ENCODE data around the gene TDRD7. TPM values are rescaled to one million over a fixed set of nuclear protein-coding genes. Genes with fewer than 3 reads are reported as not detected.

TDRD7 gene
- total RNA-seq, 1 experiment from 2014 or later, result 15.4 TPM

DNA sequence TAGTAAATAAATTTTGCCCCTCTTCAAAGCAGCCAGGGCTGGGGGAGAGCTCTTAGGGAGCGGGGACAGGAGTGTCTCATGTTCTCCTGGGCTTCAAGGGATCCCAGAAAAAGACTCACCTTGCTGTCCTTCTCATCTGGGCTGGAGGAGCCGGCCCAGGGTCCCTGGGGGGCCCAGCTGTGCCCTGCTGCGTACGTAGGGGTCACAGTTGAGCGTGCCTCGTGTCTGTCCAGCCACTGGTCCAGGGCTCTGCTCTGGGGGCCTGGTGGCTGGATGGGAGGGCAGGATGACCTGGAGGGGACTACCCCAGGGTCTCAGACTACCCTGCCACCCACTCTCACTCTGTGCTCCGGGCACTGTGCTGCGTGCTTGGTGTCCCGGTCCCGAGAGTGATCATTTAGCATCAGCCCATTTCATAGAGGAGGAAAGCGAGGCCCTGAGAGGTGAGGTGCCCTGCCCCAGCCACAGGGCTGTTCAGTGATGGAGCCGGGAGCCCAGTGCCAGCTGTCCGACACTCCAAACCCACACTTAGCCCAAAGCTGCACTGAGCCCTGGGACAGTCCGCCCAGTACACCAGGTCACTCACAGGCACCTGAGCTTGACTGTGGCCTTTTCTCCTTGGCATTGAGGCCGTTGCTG lies 26.2 kb upstream of the TDRD7 start:
- DNase-seq (ENCODE audit: low read depth), result no peak
- in situ Hi-C loops (cut with HindIII; ENCODE audit: low pct_unique_long_range_greater_than_20kb, low sequenced_read_pairs), result no loop called here

DNA sequence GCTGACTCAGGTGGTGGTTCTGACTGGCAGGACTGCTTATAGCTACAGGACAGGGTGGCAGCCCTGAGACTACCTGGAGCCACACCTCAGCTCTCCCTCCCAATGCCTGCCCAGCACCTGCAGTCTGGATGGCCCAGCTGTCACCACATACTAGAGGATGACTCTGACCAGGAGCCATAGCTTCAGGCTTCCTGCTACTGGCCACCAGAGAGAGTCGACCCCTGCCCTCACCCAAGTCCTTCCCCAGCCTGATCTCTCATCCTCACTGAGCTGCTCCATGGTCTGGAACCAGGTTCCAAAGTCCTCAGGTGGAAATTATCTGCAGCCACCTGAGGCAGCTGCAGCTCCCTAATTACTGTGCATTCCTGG lies 25.6 kb upstream of the TDRD7 start:
- in situ Hi-C loops (cut with HindIII; ENCODE audit: low pct_unique_long_range_greater_than_20kb, low sequenced_read_pairs), result no loop called here
- DNase-seq (ENCODE audit: low read depth), result peak; percentile 49

DNA sequence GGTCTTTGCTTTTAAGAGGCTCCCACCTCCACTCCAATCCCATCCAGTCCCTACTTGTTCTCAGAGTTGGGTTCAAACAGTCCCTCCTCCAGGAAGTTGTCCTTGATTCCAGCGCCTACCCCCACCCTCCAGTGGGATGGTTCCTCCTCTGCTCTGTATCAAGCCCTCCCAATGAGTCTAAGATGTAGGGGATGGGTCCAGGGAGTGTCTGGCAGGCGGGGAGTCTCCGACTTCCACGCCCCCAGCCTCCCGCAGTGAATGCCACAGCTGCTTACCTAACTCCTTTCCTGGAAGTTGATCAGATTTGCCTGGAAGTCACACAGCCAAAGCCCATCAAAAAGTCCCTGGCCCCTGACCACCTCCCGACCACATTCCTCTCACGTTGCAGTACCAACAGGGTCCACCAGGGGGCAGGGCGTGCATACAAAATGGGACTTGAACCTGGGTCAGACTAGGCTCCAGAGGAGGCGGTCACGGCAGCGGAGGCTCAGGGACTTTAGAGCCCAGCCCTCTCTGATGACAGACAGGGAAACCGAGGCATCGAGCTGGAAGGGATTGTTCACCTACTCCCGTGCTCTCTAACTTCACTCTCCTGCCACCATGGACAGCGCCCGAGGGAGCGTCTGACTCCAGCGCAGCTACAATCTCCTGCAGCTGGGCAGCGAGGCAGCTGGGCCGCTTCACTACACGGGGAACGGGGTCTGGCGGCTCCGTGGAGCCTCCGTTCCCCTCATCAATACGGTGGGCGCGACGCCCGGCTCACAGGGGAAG lies 25.0 kb upstream of the TDRD7 start:
- in situ Hi-C loops (cut with HindIII; ENCODE audit: low pct_unique_long_range_greater_than_20kb, low sequenced_read_pairs), result no loop called here
- DNase-seq (ENCODE audit: low read depth), result peak; percentile 49

DNA sequence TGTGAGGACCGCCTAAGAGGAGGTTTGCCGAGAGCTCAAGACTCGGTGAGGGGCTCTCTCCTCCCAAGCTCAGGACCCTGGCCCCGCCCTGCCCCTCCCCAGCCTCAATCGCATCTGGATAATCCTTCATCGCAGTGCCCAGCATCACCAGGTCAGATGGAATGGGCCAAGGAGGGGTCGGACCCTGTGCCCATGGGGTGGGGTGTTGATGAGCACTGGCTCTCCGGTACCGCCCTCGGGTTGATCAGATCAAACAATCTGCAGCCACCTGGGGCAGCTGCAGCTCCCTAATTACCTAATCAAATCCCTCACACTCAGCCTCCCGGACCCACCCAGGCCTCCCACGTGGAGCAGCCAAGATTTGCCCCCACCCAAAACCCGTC lies 24.4 kb upstream of the TDRD7 start:
- in situ Hi-C loops (cut with HindIII; ENCODE audit: low pct_unique_long_range_greater_than_20kb, low sequenced_read_pairs), result no loop called here
- DNase-seq (ENCODE audit: low read depth), result no peak

DNA sequence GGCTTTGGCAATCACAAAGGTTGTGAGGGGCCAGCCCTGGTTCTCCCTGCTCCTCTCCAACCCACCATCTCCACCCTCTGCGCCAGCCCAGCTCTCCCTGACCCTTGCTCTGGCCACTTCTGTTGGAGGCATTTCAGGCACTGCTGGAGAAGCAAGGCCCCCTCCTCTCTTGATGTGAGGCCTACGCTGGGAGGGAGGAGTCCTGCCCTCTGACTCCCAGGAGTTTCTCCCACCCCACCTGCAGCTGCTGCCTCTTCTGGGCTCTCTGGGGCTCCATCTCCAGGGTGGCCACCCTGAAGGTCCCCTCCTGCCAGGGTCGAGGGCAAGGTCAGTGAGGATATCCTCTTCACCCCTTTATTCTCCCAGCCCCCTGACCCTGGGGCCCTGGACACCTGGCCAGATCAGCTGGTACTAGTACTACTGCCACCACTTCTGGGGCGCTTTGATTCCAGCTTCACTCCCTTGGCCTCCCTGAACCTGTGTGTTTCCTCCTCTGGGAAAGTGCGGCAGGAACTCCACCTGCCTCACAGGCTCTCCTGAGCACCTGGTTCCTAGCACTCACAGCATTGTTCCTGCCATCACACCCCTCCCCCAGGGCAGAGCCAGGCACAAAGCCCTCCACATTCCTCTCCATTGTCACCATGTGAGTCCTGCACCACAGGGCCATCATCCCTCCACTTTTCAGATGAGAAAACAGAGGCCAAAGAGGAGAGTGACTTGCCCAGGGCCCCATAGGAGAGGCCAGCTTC lies 23.8 kb upstream of the TDRD7 start:
- in situ Hi-C loops (cut with HindIII; ENCODE audit: low pct_unique_long_range_greater_than_20kb, low sequenced_read_pairs), result no loop called here
- no peak for DNase-seq (ENCODE audit: low read depth)

DNA sequence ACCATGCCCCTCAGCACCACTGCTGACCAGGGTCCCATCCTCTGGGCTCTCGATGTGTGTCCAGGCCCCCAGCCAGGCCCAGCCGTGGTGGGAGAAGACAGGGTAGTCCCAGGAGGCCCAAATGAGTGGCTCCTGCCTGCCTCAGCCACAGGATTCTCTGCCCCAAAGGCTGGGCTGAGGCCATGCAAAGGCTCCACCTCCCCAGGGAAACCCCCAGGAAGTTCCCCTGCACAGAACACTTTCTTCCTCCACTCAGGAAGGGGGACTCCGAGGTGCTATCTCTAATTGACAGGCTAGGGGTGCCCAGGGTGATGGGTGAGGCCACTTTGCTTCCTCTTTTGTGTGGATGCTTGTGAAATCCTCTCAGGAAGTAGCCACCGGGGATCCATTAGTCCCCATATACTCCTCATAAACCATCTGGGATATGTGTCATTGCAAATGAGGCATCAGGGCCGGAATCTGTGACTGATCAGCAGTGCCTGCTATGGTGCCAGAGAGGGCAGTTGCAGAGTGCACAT lies 23.1 kb upstream of the TDRD7 start:
- DNase-seq (ENCODE audit: low read depth), result no peak
- in situ Hi-C loops (cut with HindIII; ENCODE audit: low pct_unique_long_range_greater_than_20kb, low sequenced_read_pairs), result no loop called here

DNA sequence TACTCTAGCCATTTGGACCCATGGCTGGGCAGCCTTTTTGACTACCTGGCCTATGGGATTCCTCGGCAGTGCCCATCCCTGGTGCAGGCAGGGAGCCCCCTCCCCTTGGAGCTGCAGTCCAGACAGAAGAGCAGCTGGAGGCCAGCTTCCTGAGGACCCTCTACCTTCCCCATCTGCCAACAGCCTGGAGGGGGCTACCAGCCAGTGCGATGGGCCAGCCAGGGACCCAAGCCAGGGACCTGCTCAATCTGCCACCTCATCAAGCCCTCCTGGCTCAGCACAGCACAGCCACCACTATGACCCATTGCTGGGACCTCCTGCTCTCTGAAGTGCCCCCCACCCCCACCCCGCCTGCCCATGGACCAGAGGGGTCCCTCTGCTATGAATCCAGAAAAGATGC lies 22.6 kb upstream of the TDRD7 start:
- DNase-seq (ENCODE audit: low read depth), result no peak
- in situ Hi-C loops (cut with HindIII; ENCODE audit: low pct_unique_long_range_greater_than_20kb, low sequenced_read_pairs), result no loop called here

DNA sequence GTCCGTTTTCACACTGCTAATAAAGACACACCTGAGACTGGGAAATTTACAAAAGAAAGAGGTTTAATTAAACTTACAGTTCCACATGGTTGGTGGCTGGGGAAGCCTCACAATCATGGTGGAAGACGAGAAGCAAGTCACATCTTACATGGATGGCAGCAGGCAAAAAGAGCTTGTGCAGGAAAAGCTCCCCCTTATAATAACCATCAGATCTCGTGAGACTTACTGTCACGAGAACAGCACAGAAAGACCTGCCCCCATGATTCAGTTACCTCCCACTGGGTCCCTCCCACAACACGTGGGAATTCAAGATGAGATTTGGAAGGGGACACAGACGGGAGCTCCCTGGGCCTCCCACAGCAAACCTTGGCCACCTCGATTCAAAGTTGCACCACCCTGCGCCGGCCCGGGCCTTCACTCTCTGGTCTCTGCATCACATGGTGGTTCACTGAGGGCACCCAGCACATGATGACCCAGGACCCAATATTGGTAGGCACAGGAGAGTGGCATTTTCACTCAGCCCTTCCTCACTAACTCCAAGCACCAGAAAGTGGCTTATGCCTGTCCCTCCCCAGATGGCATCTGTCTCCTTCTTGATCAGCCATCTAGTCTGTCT lies 21.0 kb upstream of the TDRD7 start:
- DNase-seq (ENCODE audit: low read depth), result no peak
- in situ Hi-C loops (cut with HindIII; ENCODE audit: low pct_unique_long_range_greater_than_20kb, low sequenced_read_pairs), result no loop called here

DNA sequence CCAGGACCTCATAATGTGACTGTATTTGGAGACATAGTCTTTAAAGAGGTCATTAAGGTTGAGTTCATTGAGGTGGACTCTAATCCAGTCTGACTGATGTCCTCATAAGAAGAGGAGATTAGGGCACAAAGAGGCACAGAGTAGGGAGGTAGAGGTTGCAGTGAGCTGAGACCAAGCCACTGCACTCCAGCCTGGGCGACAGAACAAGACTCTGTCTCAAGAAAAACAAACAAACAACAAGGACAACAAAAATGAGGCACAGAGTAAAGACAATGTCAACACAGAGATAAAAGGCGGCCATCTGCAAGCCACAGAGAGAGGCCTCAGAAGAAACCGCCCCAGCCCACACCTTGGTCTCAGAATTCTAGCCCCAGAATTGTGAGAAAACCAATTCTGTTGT lies 17.0 kb upstream of the TDRD7 start:
- in situ Hi-C loops (cut with HindIII; ENCODE audit: low pct_unique_long_range_greater_than_20kb, low sequenced_read_pairs), result no loop called here
- DNase-seq (ENCODE audit: low read depth), result no peak

DNA sequence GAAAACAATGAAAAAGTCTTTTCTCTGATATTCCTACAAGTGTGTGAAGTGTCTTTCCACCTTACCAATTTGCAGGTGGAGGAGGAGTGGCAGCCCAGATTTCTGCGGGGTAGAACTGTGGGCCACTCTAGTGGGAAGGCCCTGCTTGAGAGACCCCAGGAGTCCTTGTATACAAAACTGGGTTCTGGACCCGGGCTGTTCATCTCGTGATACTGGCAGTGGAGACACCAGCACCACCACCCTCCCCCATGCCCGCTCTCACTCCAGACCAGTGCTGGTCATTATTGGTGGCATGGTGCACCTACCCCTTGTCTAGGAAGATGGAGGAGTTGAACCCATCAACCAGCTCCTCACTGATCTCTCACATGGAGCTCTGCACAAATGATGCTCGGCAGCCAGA lies 16.2 kb upstream of the TDRD7 start:
- in situ Hi-C loops (cut with HindIII; ENCODE audit: low pct_unique_long_range_greater_than_20kb, low sequenced_read_pairs), result no loop called here
- DNase-seq (ENCODE audit: low read depth), result no peak

DNA sequence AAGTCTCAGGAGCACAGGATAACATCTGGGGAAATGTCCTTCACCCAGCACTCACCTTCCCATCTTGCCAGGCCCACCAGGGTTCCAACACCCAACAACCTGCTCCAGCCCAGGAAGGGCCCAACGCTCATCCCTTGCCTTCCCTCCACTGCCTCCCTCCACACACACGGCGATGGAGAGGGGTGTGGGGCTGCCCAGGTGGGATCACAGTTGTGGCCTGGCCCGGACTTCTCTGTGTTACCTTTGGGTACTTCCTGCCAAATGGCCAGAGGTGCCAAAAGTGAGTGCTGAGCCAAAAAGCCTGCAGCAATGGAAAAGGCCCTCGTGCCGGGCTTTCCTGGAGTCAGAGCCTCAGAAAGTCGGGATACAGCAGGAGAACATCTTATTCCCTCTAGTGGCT lies 15.6 kb upstream of the TDRD7 start:
- DNase-seq (ENCODE audit: low read depth), result no peak
- in situ Hi-C loops (cut with HindIII; ENCODE audit: low pct_unique_long_range_greater_than_20kb, low sequenced_read_pairs), result no loop called here

DNA sequence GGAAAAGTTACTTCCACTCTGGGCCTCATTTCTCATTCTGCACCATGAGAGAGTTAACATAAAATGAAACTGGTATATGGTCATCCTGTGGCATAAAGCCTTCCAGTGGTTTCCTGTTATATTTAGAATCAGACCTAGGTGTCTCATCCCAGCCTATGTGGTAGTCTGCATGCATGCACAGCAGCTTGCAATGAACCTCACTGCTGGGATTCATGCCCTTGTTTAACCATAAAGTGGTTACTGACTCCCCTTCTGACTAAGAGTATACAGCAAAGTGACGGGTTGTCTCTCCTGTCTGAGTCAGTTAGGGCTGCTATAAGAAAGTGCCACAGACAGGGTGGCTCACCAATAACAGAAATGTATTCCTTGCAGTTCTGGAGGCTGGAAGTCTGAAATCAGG lies 14.7 kb upstream of the TDRD7 start:
- in situ Hi-C loops (cut with HindIII; ENCODE audit: low pct_unique_long_range_greater_than_20kb, low sequenced_read_pairs), result no loop called here
- DNase-seq (ENCODE audit: low read depth), result no peak

DNA sequence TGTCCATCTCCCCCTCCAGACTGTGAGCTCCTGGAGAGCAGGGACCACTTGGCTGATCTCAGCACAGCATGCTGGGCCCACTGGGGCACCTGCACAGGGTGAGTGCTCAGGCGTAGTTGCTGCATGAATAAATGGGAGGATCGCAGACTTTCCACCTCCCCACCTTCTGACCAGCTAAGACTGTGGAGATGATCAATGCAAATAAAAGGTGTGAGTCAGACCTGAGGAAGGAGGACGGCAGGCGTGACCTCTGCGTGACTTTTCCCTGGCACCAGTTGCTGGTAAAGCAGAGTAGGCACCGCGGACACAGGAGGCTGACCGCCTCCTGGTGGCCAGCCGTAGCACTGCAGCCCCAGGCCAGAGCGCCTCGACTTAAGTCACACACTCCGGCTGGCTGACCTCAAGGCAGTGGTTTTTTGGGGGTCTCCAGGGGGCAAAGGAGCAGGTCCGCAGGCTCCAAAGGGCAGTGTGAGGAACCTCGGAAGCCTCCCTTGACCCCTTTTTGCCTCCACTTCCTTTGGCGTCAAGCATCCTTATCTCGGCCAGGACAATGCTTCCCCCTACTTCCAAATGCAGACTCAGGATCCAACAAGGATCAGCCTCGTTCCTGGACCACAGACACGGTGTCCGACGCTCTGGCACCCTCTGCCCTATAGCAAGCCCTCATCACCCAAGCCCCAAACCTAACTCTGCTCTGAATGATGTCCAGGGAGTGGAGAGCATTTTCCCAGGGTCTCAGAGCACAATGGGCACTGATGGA lies 12.7 kb upstream of the TDRD7 start:
- in situ Hi-C loops (cut with HindIII; ENCODE audit: low pct_unique_long_range_greater_than_20kb, low sequenced_read_pairs), result no loop called here
- DNase-seq (ENCODE audit: low read depth), result peak; percentile 89

DNA sequence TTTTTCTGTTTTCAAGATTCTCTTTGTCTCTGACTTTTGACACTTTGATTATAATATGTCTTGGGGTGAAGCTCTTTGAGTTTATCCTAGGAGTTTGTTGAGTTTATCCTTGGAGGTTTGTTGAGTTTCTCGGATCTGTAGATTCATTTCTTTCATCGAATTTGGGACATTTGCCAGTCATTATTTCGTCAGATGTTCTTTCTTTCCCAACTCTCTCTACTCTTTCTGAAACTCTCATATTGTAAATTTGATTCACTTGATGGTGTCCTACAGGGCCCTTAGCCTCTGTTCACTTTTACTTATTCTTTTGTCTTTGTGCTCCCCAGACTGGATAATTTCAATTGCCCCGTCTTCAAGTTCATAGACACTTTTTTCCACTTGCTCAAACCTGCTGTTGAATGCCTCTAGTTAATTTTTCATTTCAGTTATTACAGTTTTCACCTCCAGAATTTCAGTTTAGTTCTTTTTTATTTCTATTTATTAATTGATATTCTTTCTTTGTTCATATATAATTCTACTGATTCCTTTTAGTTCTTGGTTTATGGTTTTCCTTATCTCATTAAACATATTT lies 8.1 kb upstream of the TDRD7 start:
- in situ Hi-C loops (cut with HindIII; ENCODE audit: low pct_unique_long_range_greater_than_20kb, low sequenced_read_pairs), result no loop called here
- no peak for DNase-seq (ENCODE audit: low read depth)

DNA sequence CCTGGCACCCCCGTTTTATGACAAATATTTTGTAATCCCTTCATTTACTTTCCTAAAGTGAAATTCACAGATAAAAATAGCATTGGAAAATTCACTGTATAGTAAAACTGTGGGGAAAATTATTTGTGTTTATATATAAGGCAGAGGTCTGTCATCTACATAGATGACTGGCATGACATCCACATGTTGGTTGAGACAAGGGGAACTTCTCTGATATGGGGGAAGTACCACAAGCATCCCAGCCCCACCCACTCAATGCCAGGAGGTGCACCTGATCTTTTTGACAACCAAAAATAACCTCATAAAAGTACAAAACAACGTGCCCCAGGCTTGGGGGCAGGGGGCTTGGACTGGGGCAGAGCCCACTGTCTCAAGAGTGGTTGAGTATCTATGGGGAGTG lies 6.3 kb upstream of the TDRD7 start:
- no peak for DNase-seq (ENCODE audit: low read depth)
- in situ Hi-C loops (cut with HindIII; ENCODE audit: low pct_unique_long_range_greater_than_20kb, low sequenced_read_pairs), result no loop called here

DNA sequence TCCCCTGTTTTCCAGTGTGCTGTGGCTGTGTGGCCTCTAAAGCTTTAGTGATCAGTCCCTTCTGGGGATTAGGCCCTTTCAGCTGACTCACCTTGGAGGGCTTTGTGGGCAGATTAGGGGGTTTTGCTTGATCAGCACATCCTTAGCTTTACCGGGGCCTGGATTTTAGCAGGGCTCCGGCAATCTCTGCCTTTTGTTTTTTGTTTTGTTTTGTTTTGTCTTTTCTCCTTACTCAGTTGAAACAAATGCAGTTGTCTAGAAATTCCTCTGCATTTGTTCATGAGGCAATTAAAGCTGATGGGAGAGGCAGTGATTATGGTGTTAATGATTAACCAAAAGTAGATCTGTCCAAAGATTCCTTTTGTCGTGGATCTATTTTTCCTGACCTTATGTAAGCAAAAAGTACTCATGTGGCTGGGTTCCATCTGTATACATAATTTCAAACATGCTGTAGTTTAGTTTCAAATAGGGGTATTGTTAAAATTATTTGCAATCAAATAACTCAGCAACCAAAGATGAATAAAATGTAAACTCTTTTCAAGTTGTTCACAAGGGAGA lies 5.2 kb upstream of the TDRD7 start:
- DNase-seq (ENCODE audit: low read depth), result peak; percentile 31
- in situ Hi-C loops (cut with HindIII; ENCODE audit: low pct_unique_long_range_greater_than_20kb, low sequenced_read_pairs), result no loop called here

DNA sequence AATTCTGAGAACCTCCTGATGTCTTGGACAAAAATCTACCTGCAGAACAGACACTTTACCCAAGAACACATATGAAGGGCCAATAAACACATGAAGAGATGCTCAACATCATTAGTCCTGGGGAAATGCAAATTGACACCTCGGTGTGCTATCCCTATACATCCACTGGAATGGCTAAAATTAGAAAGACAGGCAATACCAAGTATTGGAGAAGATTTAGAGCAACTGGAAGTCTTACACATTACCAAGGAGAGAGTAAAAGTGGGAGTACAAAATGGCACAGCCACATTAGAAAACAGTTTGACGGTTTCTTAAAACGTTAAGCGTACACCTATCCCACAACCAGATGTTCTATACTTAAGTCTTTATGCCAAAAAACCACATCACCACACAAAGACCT lies 3.3 kb upstream of the TDRD7 start:
- in situ Hi-C loops (cut with HindIII; ENCODE audit: low pct_unique_long_range_greater_than_20kb, low sequenced_read_pairs), result no loop called here
- DNase-seq (ENCODE audit: low read depth), result no peak

DNA sequence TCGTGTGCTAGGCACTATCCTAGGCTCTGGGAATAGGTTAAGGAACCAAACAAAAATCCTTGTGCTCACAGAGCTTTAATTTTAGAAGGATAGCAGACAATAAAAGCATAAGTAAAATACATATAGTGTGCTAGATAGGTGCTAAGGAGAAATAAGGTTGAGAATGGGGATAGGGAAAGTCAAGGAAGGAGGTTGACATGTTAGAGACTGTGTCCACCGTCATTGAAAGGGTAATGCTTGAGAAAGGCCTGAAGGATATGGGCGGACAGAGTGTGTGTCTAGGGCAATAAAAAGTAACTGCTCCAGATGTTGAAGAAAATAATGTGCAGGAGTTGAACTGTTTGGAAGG lies 482 bp upstream of the TDRD7 start:
- in situ Hi-C loops (cut with HindIII; ENCODE audit: low pct_unique_long_range_greater_than_20kb, low sequenced_read_pairs), result no loop called here
- no peak for DNase-seq (ENCODE audit: low read depth)
